ENCODE data around the gene SRSF3. TPM values are rescaled to one million over a fixed set of nuclear protein-coding genes. Genes with fewer than 3 reads are reported as not detected.

The SRSF3 gene
- total and polyA plus RNA-seq, 12 donors = 28.9 to 291 (median 123) TPM

GRCh38 chr6:36563237-36563927 is 30.8 kb upstream of the SRSF3 start:
- Histone ChIP-seq H3K36me3 (replicated peaks in 1 of 2) (no peaks in the 10 kb centered on the region), H3K4me3 (no peak overlapping the region), H3K9me3 (replicated peaks in 1 of 3) (no peaks in the 10 kb centered on the region), H3K4me1 (replicated peaks in 1 of 2) (no peaks in the 10 kb centered on the region), H3K27me3 (no peaks in the 10 kb centered on the region), H3K27ac (no peak overlapping the region)
- WGBS, 4 donors = 68 to 76% (median 70%) methylated on average over 3 of the region's 3 CpGs
- DNase-seq = no peak
- intact Hi-C loops (cut with DNase I) = no loop called here
- no peak for TF ChIP-seq POLR2A (IDR thresholded peaks at IDR 0.05)
- TF ChIP-seq CTCF (IDR thresholded peaks at IDR 0.05) = no peak

GRCh38 chr6:36563928-36564284 is 30.3 kb upstream of the SRSF3 start:
- Histone ChIP-seq H3K27me3 (no peaks in the 10 kb centered on the region), H3K4me1 (replicated peaks in 1 of 2) (no peaks in the 10 kb centered on the region), H3K4me3 (no peak overlapping the region), H3K36me3 (replicated peaks in 1 of 2) (no peaks in the 10 kb centered on the region), H3K27ac (no peak overlapping the region), H3K9me3 (replicated peaks in 1 of 3) (no peaks in the 10 kb centered on the region)
- no peak for DNase-seq
- intact Hi-C loops (cut with DNase I) = no loop called here
- 80 to 85% (median 82%) methylated on average over 4 of the region's 4 CpGs for WGBS, 4 donors
- TF ChIP-seq POLR2A (IDR thresholded peaks at IDR 0.05) (no peak), CTCF (IDR thresholded peaks at IDR 0.05) (no peak)

GRCh38 chr6:36566418-36566905 is 27.7 kb upstream of the SRSF3 start:
- WGBS, 4 donors = 86 to 91% (median 88%) methylated on average over 8 of the region's 8 CpGs
- Histone ChIP-seq H3K36me3 (replicated peaks in 1 of 2) (no peaks in the 10 kb centered on the region), H3K4me3 (no peak overlapping the region), H3K9me3 (replicated peaks in 1 of 3) (no peaks in the 10 kb centered on the region), H3K27ac (no peak overlapping the region), H3K4me1 (replicated peaks in 1 of 2) (no peaks in the 10 kb centered on the region), H3K27me3 (no peaks in the 10 kb centered on the region)
- TF ChIP-seq CTCF (IDR thresholded peaks at IDR 0.05) (no peak), POLR2A (IDR thresholded peaks at IDR 0.05) (no peak)
- DNase-seq = no peak
- intact Hi-C loops (cut with DNase I) = no loop called here

GRCh38 chr6:36570264-36570663 is 23.9 kb upstream of the SRSF3 start:
- 76 to 86% (median 81%) methylated on average over 2 of the region's 2 CpGs for WGBS, 4 donors
- Histone ChIP-seq H3K27me3 (no peaks in the 10 kb centered on the region), H3K4me3 (no peak overlapping the region), H3K4me1 (replicated peaks in 1 of 2) (no peaks in the 10 kb centered on the region), H3K36me3 (replicated peaks in 1 of 2) (no peaks in the 10 kb centered on the region), H3K9me3 (replicated peaks in 1 of 3) (no peaks in the 10 kb centered on the region), H3K27ac (no peak overlapping the region)
- no peak for TF ChIP-seq CTCF (IDR thresholded peaks at IDR 0.05)
- no peak for TF ChIP-seq POLR2A (IDR thresholded peaks at IDR 0.05)
- DNase-seq = no peak
- intact Hi-C loops (cut with DNase I) = loop anchor here in 1 of 2 donors (10.0 kb wide), 1 partner anchor 145 kb away; no protein-coding TSS in a partner anchor

Data from adrenal gland (tissue), 12 donors.